DND-41 (cell line): ENCODE results near the gene AJM1.
A peak's percentile ranks its signal among the peaks of the same experiment; 100 is the strongest.
"Not testable (repeated sequence)": the region's sequence is repeated elsewhere in the genome, so short reads cannot be mapped to it uniquely, and the experiment has no call there.

Source experiments
- ATAC-seq: fragments of 200-7000 bp; cut with Tn5 transposase; 3 replicates; pipeline ENCODE4 v1.9.1; 2021; ENCODE audit warnings: low read depth; ENCODE audit not compliant: insufficient read depth
- DNase-seq: peaks from one replicate; pipeline ENCODE4 v3.0.0-alpha.2; 2020
- H2AFZ ChIP-seq: 2 replicates; pipeline ENCODE4 v1.6.0; 2012; ENCODE audit warnings: low read depth, low read length
- H3K27ac ChIP-seq: 2 replicates; pipeline ENCODE4 v1.5.1; 2012; ENCODE audit warnings: low read length, inconsistent platforms
- H3K27me3 ChIP-seq: fragments of 200-600 bp; sonication (generic); 2 replicates; pipeline ENCODE4 v1.6.0; 2012; ENCODE audit warnings: low read length, mild to moderate bottlenecking, inconsistent platforms; ENCODE audit not compliant: insufficient read depth, poor library complexity
- H3K36me3 ChIP-seq: 2 replicates; pipeline ENCODE4 v1.5.1; 2012; ENCODE audit warnings: low read length, inconsistent platforms; ENCODE audit not compliant: insufficient read depth
- H3K4me1 ChIP-seq: 2 replicates; pipeline ENCODE4 v1.5.1; 2012; ENCODE audit warnings: mild to moderate bottlenecking, low read length; ENCODE audit not compliant: insufficient read depth
- H3K4me2 ChIP-seq: 2 replicates; pipeline ENCODE4 v1.6.0; 2012; ENCODE audit warnings: mild to moderate bottlenecking, moderate library complexity, low read length, inconsistent platforms; ENCODE audit not compliant: insufficient read depth
- H3K4me3 ChIP-seq, 2 experiments: fragments of 200-600 bp in 1 of 2; shearing (Covaris generic) in 1 of 2; 2 replicates each; pipeline ENCODE4 v1.5.1; 2012 to 2016; ENCODE audit warnings: inconsistent platforms in 2 of 2, low read length in 2 of 2, mild to moderate bottlenecking in 2 of 2, low read depth in 1 of 2, moderate library complexity in 1 of 2
- H3K79me2 ChIP-seq: 2 replicates; pipeline ENCODE4 v1.6.0; 2012; ENCODE audit warnings: low read length, inconsistent platforms; ENCODE audit not compliant: insufficient read depth
- H3K9ac ChIP-seq: 2 replicates; pipeline ENCODE4 v1.6.0; 2012; ENCODE audit warnings: low read depth, mild to moderate bottlenecking, inconsistent platforms, low read length, moderate library complexity
- H3K9me3 ChIP-seq: 2 replicates; pipeline ENCODE4 v1.5.1; 2012; ENCODE audit warnings: low read length, moderate library complexity, mild to moderate bottlenecking, inconsistent platforms; ENCODE audit not compliant: insufficient read depth, severe bottlenecking
- H4K20me1 ChIP-seq: 2 replicates; pipeline ENCODE4 v1.6.0; 2012; ENCODE audit warnings: low read length; ENCODE audit not compliant: insufficient read depth
- EZH2 ChIP-seq: IDR thresholded peaks from 3 replicates; pipeline ENCODE4 v1.6.1; 2012; ENCODE audit warnings: borderline replicate concordance, low read depth, mild to moderate bottlenecking, moderate library complexity, low read length, inconsistent platforms; ENCODE audit not compliant: severe bottlenecking
- TF ChIP-seq, protein P1 (sequence below): IDR thresholded peaks from 2 replicates; pipeline ENCODE4 v1.5.1; 2012; ENCODE audit warnings: borderline replicate concordance, low read length, moderate library complexity, mild to moderate bottlenecking; ENCODE audit not compliant: poor library complexity, severe bottlenecking; ENCODE audit errors: extremely low read depth

AJM1 gene

DNA sequence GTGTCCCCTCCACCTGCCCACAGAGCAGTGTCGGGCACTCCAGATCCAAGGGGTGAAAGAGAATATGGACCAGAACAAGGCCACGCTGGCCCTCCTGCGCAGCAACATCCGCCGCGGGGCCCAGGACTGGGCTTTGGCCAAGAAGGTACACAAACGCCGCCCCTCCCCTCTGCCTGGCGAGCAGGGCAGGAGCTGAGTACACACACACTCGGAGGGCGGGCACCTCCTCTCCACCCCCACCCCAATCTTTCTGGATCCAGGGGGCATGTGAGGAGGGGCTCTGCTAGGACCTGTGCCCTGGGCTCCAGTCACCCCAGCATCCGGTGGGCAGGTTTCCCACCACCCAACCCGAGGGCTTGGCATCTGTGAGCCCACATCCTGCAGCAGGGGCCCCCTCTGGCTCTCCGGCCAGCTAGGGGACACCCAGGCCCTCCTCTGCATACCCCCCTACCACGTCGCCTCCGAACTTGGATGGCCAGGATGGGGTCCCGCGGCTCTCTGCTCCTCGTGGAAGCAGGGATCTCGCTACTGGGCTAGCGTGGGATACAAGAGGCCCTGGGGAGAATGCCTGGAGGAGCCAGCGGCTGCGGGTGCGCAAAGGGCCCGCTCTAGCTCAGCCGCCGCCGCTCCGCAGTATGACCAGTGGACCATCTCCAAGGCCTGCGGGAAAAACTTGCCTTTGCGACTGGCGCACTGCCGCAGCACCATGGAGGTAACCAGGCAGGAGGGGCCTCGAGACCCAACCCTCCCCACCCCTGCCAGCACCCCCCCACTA, 43.0 kb upstream of the AJM1 start:
- peak overlapping the region; percentile 78 for H3K4me2 ChIP-seq
- peaks cover 26% of the 10 kb centered on the region for H3K27me3 ChIP-seq
- H3K9ac ChIP-seq = peak overlapping the region; percentile 21; the same call in 1 of the 2 replicates
- no peaks in the 10 kb centered on the region for H3K79me2 ChIP-seq
- H3K9me3 ChIP-seq = no peaks in the 10 kb centered on the region
- H3K36me3 ChIP-seq = no peaks in the 10 kb centered on the region
- ATAC-seq = no peak
- no peak overlapping the region for H3K27ac ChIP-seq
- no peak overlapping the region for H2AFZ ChIP-seq
- H3K4me1 ChIP-seq = peaks cover 24% of the 10 kb centered on the region
- no peak for DNase-seq
- peak overlapping the region in 1 of 2 experiments; percentile 46; a peak in 2 of 4 replicates for H3K4me3 ChIP-seq
- peaks cover 17% of the 10 kb centered on the region; the same call in 1 of the 2 replicates for H4K20me1 ChIP-seq
- TF ChIP-seq, protein P1, sequence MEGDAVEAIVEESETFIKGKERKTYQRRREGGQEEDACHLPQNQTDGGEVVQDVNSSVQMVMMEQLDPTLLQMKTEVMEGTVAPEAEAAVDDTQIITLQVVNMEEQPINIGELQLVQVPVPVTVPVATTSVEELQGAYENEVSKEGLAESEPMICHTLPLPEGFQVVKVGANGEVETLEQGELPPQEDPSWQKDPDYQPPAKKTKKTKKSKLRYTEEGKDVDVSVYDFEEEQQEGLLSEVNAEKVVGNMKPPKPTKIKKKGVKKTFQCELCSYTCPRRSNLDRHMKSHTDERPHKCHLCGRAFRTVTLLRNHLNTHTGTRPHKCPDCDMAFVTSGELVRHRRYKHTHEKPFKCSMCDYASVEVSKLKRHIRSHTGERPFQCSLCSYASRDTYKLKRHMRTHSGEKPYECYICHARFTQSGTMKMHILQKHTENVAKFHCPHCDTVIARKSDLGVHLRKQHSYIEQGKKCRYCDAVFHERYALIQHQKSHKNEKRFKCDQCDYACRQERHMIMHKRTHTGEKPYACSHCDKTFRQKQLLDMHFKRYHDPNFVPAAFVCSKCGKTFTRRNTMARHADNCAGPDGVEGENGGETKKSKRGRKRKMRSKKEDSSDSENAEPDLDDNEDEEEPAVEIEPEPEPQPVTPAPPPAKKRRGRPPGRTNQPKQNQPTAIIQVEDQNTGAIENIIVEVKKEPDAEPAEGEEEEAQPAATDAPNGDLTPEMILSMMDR = no peak
- no peak for TF ChIP-seq EZH2

- TF ChIP-seq, protein P1 = no peak
- no peak for TF ChIP-seq EZH2
- Histone ChIP-seq H3K27me3 (peaks cover 26% of the 10 kb centered on the region), H3K4me1 (peaks cover 24% of the 10 kb centered on the region), H3K4me2 (peak overlapping the region; percentile 78), H3K4me3 (peak overlapping the region in 1 of 2 experiments; percentile 46; a peak in 2 of 4 replicates), H3K9ac (peak overlapping the region; percentile 26; the same call in 1 of the 2 replicates), H3K9me3 (no peaks in the 10 kb centered on the region), H3K79me2 (no peaks in the 10 kb centered on the region), H3K27ac (no peak overlapping the region), H4K20me1 (peaks cover 17% of the 10 kb centered on the region; the same call in 1 of the 2 replicates), H3K36me3 (0 out of 2 replicates have a peak, but pooled peaks cover 2% of the 10 kb centered on the region), H2AFZ (peak overlapping the region; percentile 49; the same call in 1 of the 2 replicates)
- peak; percentile 78 for ATAC-seq
- peak; percentile 81 for DNase-seq
Measured at GRCh38 chr9:136799854-136800657, 42.2 kb upstream of the AJM1 start.

DNA sequence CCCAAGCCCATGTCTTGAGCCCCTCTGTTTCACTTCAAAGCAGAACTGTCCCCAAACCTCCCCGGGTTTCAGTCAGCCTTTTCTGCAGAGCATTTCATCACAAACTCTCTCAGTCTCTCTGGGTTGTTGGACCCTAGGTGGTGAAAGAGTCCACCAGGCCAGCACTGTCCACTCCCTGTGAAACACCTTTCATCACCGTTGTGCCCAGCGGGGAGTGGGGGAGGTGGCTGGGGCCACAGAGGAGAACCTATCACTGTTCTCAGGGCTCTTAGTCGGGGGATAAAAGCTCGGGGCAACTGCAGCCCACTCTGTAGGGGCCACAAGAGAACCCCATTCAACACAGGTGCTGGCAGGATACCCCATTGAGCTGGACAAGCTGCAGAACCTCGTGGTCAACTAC, 40.0 kb upstream of the AJM1 start:
- Histone ChIP-seq H3K4me2 (no peak overlapping the region), H3K9ac (no peak overlapping the region)

DNA sequence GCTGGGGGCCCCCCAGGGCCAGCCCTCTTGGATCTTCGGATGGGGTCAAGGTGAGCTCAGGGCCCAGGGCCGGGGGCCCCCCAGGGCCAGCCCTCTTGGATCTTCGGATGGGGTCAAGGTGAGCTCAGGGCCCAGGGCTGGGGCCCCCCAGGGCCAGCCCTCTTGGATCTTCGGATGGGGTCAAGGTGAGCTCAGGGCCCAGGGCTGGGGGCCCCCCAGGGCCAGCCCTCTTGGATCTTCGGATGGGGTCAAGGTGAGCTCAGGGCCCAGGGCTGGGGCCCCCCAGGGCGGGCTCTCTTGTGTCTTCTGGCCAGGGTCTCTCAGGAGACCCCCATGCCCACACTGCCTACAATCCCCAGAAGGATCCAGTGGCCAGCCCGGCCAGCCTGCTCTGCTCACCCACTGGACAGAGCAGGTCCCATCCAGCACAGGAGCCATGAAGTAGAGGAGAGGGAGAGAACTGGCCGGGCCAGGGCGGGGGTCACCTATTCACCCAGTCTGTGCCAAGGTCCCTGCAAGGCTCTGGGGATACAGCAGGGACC, 39.2 kb upstream of the AJM1 start:
- H3K4me2 ChIP-seq, H2AFZ ChIP-seq, ATAC-seq, H3K4me3 ChIP-seq, H3K9me3 ChIP-seq, H3K9ac ChIP-seq, DNase-seq, H3K27ac ChIP-seq: not testable (repeated sequence)
- Histone ChIP-seq H3K36me3 (peaks cover 10% of the 10 kb centered on the region; the same call in 1 of the 2 replicates), H3K79me2 (peaks cover 11% of the 10 kb centered on the region), H4K20me1 (peaks cover 17% of the 10 kb centered on the region; the same call in 1 of the 2 replicates), H3K4me1 (peaks cover 41% of the 10 kb centered on the region), H3K27me3 (peaks cover 26% of the 10 kb centered on the region)

More for the DNA sequence above, 40.0 kb upstream of the AJM1 start:
- no peak overlapping the region for H3K4me3 ChIP-seq
- H3K4me1 ChIP-seq = peaks cover 41% of the 10 kb centered on the region
- no peak overlapping the region for H3K27ac ChIP-seq
- H3K9me3 ChIP-seq = no peaks in the 10 kb centered on the region
- TF ChIP-seq EZH2 = no peak
- TF ChIP-seq, protein P1 = no peak
- no peak overlapping the region for H2AFZ ChIP-seq
- H3K36me3 ChIP-seq = peaks cover 10% of the 10 kb centered on the region; the same call in 1 of the 2 replicates
- no peak for DNase-seq
- H3K79me2 ChIP-seq = peaks cover 7% of the 10 kb centered on the region
- H3K27me3 ChIP-seq = peaks cover 26% of the 10 kb centered on the region
- no peak for ATAC-seq
- peaks cover 17% of the 10 kb centered on the region; the same call in 1 of the 2 replicates for H4K20me1 ChIP-seq
